Endometrium (tissue), 2 donors: ENCODE results near the gene TADA3.

ENCODE experiments used
- FAIRE-seq: peaks from 2 replicates; lab custom pipeline; 2012; peaks lifted over from hg19 to GRCh38; lab: Jason Lieb, UNC
- donor health status: control.
- donor health status: control.

TADA3 gene

DNA sequence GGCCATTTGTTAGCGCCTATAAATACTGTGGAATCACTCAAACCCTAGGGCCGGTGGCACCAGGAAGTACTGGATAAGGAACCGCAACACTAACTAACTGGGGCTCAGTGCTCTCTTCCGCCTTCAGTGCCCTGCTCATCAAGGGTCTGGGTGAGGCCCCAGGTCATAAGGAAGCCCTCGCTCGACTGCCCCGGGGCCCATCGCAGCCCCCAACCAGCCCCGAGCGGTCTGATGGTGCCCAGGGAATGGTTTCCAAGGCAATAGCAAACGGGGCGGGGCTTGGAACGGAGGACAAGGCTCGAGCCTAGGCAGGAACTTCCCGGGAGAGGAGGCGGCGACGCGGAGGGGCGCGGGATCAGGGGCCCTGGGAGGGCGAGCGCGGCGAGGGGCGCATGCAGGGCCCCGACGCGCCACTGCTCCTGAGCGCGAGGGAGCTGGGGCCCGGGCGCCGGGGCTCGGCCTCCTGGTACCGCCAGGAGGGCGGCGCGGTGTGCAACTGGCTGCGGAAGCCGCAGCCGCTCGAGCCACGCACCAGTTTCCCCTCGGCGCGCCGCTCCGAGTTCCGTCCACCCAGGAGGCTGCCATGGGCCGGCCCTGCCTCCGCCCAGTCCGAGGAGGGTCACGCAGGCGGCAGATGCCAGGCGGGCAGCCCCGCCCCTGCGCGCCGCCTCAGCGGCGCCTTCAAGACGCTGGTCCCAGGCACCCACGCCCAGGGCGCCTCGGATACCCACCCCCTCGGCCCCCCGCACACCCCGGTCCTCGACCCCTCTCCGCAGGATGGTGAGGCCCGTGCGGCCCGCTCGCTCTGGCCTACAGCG, 17.6 kb upstream of the TADA3 start, which contains the start of gene TTLL3:
Gene TTLL3 (plus strand): TSS at position 648 of the 818 bp plus-strand sequence. CDS start 400 bp downstream, outside the sequence.
- FAIRE-seq, result no peak

DNA sequence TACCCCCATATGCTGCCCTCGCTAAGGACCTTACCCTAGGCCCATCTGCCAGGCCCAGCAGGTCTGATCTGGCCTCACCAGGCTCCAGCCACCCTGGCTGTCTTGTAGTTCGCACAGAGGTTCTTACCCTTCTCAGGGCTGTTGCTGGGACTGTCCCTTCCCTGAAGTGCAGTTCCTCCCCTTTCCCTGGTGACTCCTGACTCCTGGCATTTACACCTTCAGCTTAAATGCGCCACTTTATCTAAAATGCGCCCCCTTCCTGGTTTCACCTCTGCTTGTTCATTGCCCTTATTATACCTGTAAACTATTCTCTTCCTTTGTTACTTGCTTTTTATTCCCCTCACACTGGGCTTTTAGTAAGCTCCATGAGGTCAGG, 17.0 kb upstream of the TADA3 start:
- no peak for FAIRE-seq

DNA sequence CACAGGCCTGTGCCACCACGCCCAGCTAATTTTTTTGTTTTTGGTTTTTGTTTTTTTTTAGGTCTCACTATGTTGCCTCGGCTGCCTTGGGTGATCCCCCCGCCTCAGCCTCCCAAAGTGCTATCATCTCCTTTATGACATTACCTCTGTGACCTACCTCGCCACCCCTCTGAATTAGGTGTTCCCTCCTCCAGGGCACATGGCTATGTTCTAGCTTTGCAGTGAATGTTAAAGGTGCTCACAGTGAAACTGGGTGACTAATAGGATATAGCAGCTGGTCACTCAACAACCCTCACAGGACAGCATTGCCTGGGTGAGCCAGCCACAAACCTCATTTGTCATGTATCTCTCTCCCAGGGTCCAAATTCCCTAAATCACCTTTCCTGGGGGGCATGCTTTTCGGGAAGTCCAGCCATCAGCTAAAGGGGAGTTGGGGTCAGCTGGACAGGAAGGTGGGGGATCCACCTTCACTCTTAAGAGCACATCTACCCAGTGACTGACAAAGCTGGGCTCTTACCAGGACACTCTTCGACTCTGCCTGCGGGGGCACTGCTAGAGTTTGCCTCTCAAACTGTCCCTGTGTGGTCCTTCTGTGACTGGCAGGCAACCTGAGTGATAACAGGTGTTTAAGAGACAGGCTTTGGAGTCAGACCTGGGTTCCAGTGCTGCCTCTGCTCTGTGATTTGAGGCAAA, 16.2 kb upstream of the TADA3 start:
- FAIRE-seq, result no peak

DNA sequence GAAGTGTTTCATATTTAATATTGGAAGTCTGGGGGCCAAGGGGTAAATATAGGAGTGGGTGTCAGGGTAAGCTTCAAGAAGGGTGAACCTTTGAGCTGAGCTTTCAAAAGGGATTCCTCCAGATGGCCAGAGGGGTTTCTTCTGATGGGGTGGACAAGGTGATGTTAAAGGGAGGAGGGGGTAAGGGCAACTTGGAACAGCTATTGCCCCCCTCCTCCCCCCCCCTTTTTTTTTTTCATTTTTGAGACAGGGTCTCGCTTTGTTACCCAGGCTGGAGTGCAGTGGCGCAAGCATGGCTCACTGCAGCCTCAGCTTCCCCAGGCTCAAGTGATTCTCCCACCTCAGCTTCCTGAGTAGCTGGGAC, 15.7 kb upstream of the TADA3 start:
- FAIRE-seq, result no peak

DNA sequence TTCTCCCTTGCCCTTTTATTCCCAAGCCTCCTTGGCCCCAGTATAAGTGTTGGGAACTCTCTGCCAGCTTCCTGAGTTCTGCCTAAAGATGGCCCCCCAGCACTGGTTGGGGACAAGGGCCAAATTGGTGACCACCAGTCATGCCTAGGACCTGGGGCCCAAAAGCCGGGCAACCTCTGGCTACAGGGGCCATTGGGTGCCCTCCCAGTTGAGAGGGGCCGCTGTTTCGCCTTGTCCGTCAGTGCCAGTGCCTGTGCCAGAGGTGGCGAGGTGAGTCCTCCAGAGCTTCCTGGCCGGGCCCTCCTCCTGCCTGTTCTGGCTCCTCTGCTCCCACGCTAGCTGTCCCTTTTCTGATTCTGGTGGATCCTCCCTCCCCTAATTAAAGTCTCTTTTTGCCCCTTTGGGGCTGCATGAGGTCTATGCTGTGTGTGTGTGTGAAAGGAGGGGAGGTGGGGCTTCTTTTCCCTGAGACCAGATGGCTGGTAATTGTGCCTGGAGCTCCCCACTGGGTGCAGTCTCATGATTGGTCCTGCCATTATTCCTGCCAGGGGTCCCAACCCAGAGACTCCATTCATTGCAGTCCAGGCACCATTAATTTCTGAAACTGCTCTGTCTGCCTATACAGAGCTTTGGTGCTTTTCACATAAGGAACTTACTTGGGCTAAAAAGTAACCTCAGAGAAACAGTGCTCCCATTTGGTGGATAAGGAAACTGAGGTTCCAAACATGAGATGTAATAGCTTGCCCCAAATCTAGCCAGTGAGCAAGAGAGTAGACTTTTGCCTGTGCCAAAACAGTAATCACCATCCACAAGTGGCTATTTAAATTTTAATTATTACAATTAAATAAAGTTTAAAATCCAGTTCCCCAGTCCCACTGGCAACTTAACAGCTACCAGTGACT, 14.7 kb upstream of the TADA3 start:
- FAIRE-seq, result no peak

DNA sequence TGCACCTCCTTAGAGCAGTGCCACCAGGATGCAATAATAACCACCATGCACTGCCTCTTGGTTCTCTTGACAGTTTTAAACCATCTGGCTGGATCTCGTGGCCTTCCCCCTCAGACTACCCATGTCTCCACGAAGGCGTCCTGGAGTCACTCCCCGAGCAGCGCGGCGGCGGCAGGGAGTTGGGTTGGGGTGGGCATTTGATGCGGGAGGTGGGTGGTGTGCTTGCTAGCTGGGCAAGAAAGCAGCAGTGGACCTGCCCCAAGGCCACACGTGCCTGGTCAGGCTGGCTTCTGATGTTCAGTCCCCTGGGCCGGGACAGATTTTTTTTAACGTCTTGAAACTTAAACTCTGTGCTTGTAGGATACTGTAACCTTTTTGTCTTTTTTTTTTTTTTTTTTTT, 13.9 kb upstream of the TADA3 start:
- FAIRE-seq, result no peak

DNA sequence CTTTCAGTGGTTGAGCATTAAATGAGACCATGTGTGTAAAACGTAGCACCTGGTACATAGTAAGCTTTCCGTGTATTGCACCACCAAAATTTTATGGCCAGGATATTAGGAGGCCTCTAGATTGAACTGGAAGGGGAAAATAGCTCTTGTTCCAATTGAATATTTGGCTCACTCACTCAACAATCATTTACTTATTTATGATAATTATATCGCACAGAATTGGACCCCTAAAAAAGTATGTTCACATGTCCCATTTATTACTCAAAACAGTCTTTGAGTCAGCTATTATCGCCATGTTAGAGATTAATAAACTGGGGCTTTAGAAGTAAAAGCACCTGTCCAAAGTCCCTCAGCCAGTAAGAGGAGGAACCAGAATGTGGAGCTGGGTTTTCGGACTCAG, 12.7 kb upstream of the TADA3 start:
- no peak for FAIRE-seq

DNA sequence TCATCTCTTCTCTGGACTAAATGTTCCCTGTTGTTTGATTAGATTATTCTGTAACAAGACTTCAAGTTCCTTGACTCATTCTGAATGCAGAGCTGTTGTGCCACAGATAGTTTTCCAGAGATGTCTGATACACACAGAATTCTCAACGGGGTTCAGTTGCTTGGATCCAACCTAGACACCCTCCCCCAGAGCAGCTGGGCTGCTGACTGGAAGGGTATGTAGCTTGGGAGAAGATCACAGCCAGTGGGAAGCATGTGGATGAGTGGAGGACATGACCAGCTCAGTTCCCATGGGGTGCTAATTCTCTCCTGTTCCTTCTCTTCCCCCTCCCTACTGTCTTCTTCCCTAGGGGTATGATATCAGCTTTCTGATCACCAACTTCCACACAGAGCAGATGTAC, 11.2 kb upstream of the TADA3 start:
- FAIRE-seq, result no peak

DNA sequence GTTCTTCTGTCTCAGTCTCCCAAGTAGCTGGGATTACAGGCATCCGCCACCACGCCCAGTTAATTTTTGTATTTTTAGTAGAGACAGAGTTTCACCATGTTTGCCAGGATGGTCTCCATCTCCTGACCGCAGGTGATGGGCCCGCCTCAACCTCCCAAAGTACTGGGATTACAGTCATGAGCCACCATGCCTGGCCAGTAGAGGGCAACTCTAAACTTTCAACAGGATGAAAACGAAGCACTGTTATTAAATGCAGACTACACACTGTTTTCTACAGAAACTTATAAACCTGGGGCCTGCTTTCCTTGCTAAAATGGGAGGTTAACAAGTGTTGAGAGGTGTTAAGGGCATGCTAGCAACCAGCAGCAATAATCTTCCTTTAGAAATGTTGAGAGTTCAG, 8.3 kb upstream of the TADA3 start:
- no peak for FAIRE-seq

DNA sequence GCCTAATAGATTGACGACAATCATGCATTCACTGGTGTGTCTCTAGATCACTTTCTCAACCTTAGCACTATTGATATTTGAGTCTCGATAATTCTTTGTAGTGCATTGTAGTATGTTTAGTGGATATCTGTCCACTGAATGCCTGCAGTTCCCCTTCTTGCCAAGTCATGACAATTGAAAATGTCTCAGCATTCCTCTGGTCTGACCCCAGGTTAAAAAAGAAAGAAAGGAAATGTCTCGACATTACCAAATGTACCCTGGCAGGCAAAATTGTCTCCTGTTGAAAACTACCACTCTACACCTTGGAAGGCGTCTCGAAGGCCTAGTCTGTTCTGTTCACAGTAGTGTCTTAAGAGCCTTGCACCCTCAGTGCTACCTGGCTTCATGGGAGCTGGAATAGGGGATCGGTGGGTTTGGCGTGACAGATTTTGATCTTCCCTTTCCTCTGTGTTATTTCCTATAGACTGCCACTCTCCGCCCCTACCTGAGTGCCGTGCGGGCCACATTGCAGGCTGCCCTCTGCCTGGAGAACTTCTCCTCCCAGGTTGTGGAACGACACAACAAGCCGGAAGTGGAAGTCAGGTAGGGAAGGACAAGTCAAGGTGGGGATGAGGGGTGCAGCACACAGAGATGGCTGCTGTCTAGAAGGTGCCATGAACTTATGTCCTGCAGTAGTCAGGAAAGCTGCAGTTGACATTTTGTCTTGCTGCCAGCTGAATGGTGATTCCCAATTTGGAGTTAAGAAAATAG, 5.1 kb upstream of the TADA3 start:
- no peak for FAIRE-seq

DNA sequence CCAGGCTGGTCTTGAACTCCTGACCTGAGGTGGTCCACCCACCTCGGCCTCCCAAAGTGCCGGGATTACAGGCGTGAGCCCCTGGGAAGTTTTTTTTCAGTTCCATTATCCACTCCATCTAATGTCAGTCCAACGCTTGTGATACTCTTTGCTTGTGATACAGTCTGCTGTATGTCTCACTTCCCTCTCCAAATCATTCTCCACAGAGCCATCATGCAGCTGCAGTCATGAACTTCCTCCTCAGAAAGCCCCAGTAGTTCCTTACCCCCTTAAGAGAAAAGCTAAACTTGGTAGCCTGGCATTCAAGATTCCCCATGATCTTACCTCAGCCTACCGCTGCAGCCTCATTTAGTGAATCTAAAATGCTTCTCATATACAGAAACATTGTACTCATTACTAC, 2.9 kb upstream of the TADA3 start:
- no peak for FAIRE-seq

DNA sequence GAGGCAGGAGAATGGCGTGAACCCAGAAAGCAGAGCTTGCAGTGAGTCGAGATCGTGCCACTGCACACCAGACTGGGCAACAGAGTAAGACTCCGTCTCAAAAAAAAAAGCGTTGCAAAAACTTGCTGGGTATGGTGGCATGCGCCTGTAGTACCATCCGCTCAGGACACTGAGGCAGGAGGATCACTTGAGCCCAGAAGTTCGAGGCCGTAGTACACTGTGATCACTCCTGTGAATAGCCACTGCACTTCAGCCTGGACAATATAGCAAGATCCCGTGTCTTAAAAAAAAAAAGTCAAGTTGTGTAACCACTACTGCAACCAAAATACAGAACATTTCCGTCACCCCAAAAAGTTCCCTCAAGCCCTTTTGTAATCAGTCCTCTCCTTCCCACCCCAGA, 2.1 kb upstream of the TADA3 start:
- FAIRE-seq, result no peak

DNA sequence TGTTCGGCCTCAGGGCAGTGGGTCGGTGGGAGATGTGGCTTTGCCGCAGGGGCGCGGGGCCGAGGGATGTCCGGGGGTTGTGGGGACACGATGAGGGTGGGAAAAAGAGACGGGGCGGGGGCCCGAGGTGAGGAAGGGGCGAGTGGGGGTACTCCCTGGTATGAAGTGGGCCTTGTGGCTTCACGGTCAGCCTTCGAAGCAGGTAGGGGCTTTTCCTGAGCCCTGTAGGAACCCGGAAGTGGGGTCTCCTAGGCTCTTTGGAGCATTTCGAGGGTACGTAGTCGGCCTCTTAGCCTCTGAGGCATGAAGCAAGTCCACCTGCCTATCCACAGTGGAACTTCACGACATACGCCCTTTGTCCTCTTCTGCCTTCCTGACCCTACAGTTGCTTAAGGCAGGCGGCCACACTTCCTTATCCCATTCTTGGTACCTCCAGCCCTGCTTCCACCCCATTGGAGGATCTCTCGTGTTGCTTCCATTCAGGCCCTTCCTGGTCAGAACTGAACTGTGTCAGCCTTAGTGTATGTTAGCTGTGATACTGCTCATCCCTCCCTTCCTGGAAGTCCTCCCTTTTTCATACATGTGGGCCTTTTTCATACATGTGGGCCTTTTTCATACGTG, 998 bp upstream of the TADA3 start:
- no peak for FAIRE-seq

DNA sequence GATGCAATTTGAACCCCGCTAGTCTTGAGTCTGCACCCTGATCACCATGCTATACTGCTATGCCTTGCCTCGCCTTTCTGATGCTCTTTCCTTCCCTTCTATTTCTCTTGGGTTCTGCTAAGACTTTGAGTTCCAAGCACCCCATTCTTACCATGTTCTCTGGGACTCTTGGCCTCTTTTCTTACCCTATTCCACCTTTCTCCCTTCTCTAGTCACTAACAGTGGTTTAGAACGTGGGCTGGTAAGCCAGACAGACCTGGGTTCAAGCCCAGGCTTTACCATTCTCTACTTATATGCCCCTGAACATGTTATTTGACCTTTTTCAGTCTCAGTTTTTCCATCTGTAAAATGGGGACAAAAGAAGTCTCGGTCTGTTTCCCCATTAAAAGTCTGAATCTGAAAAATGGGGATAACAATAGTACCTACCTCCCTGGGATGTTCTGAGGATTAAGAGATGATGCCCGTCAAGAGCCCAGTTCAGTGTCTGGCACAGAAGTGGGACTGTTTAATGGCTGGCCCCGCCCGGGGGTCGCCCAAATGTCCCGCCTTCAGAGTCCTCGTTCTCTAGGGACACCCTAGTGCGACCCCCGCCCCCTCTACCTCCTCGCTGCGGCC, 376 bp downstream of the TADA3 start:
- FAIRE-seq, result no peak

DNA sequence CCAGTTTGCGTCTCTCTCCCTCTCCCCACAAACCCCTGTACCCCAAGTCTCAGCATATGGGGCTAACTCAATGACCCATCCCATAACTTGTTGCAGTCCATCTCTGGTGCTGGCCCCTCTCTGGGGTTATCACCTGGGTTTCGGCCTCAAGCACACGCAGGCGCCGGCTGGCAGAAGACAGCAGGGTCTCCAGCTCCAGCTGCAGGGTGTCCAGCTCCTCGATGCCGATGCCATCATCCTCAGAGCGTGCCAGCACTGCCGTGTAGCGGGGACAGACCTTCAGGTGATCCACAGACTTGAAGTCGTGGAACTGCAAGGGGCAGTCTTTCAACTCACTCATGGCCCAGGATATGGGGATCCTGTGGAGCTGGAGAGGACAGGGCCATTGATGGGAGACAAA, 1.1 kb downstream of the TADA3 start:
- FAIRE-seq, result no peak

DNA sequence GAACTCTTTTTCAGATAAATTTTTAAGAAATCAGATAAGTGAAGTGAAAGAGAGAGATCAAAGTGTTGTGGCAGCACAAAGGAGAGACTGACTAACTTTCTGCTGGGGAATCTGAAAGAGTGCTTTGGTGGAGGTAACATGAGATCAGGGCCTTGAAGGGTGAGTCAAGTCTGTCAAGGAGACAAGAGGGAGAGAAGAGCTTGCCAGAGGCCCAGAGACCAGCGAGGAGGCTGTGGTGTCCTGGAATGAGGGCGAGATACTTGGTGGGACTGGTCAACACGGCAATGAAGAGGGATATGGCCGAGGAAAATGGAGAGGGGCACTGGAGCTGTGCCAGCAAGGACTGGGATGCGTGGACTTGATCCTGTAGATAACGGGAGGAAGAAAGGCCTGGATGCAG, 4.6 kb downstream of the TADA3 start:
- no peak for FAIRE-seq

DNA sequence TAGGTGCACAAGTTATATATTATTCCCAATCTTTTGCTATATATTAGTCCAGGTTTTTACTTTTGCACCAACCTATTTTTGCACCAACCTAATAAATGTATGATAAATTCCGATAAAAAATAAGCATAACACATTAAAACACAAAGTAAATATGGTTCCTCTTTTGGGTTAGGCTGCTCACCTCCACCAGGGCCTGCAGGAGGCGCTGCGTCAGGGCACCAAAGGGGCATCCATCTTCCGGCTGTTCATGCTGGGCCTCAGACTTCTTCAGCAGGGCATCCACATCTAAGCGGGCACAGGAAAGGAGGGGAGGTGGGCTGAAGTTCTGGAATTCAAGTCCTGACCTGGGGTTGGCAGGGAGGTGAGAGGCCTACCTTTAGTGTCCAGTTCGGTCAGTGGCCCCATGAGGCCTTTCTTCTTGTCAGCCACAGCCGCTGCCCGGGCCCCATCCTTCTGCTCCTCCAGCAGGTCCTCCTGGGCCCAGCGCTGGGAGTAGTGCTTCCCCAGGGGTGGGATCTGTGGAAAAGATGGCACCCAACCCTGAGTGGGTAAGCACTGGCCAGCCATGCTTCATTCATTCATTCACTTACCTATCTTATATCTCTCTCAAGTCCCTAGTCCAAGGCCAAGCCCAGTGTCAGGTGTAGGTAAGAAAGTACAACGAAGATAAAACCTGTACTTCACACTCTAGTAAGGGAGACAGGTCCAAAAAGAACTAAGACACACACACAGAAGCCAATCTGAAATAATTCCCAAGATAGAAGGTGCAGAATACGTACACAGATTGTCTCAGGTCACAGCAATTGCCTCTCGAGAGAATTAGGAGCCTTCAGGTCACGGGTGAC, 5.2 kb downstream of the TADA3 start:
- no peak for FAIRE-seq

DNA sequence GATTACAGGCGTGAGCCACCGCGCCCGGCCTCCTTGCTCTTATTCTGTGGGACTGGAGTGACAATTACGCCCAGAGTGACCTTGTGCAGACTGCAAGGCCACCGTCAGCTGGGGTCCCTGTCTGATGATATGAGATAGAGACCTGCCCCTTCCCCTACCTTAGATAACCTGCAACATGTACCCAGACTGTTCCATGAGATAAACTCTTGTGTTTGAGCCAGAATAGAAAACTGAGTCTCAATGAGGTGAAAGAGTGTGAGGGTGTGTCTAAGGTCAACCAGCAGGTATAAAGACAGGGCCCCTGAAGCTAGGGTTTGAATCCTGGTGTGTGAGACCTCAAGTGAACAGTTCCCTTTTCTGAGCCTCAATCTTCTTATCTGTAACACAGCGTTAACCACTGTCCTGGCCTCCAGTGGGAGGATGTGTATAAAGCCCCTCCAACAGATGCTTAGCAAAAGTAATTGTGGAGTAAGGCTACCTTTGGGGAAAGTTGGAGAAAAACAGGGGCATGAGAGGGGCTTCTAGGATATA, 6.0 kb downstream of the TADA3 start:
- no peak for FAIRE-seq

DNA sequence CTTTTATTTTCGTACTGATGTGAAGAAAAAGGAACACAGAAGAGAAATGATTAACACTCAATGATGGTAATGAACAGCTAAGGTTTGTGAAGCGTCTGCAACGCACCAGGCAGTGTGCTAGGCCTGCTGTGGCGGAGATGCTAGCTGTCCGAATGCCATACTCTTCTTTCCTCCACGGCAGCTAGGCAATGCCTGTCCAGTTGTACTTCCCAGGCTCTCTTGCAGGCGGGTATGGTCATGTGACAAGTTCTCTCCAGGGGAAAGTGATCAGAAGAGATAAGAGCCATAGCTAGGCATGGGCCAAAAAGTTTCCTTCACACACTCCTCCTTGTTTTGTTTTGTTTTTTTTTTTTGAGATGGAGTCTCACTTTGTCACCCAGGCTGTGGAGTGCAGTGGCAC, 6.7 kb downstream of the TADA3 start:
- FAIRE-seq, result no peak

DNA sequence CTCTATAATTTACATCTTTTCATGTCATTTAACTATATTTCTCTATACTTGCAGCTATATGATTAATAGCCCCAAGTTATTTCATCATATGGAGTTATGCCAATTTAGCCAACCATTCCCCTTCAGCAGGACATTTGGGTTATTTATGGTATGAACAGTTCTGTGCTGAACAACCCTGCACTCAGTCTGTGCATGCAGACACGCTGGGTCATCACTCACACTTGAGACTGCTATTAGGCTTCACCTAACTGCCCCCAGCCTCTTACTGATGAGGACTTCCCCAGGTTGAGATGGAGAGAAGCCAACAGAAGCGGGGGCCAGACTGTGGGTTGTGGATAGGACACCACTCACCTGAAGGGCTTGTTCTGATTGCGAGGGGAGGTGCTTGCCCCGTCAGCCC, 7.3 kb downstream of the TADA3 start:
- no peak for FAIRE-seq
